ENCODE data around the gene ABCF2.

DNA sequence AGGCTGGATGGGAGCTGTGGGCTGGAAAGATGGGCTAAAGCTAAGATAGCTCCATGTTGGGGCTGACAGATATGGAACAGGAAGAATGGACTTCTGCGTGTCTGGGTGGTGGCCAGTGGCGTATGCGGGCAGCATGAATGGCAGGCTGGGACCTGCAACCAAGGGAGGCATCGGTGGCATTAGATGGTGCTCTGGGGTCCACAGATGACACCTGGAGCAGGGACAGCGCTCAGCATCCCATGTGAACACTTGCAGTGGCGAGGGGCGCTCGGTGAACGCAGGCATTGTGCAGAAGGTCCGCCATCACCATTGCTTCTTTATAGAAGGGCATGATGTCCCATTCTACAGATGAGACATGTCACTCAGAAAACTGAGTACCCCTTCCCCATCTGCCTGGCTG is 42.5 kb upstream of the ABCF2 start:
- TF ChIP-seq CTCF (IDR thresholded peaks at IDR 0.05) (no peak), POLR2A (IDR thresholded peaks at IDR 0.05) (no peak)
